CD14-positive monocyte (primary cell): ENCODE measurements around the gene ANKRD13D. TPM values are rescaled to one million over a fixed set of nuclear protein-coding genes. Genes with fewer than 3 reads are reported as not detected.

ENCODE experiments used
- DNase-seq, 3 donors: peaks; one replicate each; pipeline ENCODE4 v3.0.0-alpha.2; 2011 to 2022
- H2AFZ ChIP-seq: 2 replicates; pipeline ENCODE4 v1.6.0; 2012; ENCODE audit warnings: mild to moderate bottlenecking, low read depth, low read length, inconsistent platforms; ENCODE audit not compliant: insufficient read depth, poor library complexity, severe bottlenecking
- H3K27ac ChIP-seq, 2 donors: 1 replicate in 1 of 2; 2 replicates in 1 of 2; pipeline ENCODE4 v1.5.1; 2012 to 2013; ENCODE audit warnings: low read length in 2 of 2, control low read depth in 1 of 2, inconsistent platforms in 1 of 2, low read depth in 1 of 2, mild to moderate bottlenecking in 1 of 2
- H3K27me3 ChIP-seq, 2 donors: one replicate each; pipeline versions ENCODE4 v1.6.0 to v1.6.1; 2011 to 2013; ENCODE audit warnings: low read length in 2 of 2; ENCODE audit not compliant: control insufficient read depth in 2 of 2, insufficient read depth in 2 of 2
- H3K36me3 ChIP-seq, 2 donors: replicated peaks in 1 of 2; 1 replicate in 1 of 2; 2 replicates in 1 of 2; pipeline versions ENCODE4 v1.5.1 to v1.6.1; 2012 to 2013; ENCODE audit warnings: low read length in 2 of 2, control low read depth in 1 of 2, inconsistent platforms in 1 of 2, mild to moderate bottlenecking in 1 of 2; ENCODE audit not compliant: insufficient read depth in 2 of 2, control insufficient read depth in 1 of 2
- H3K4me1 ChIP-seq, 2 donors: 1 replicate in 1 of 2; 2 replicates in 1 of 2; pipeline versions ENCODE4 v1.5.1 to v1.6.1; 2012 to 2013; ENCODE audit warnings: low read length in 2 of 2, control low read depth in 1 of 2, inconsistent platforms in 1 of 2, mild to moderate bottlenecking in 1 of 2, moderate library complexity in 1 of 2; ENCODE audit not compliant: insufficient read depth in 2 of 2, control insufficient read depth in 1 of 2
- H3K4me2 ChIP-seq: replicated peaks from 2 replicates; pipeline ENCODE3; 2012; ENCODE audit warnings: low read length, moderate library complexity, mild to moderate bottlenecking; ENCODE audit not compliant: poor library complexity, severe bottlenecking; ENCODE audit errors: extremely low read depth
- H3K4me3 ChIP-seq, 3 experiments: fragments of 200-600 bp in 1 of 3; sonication (generic) in 1 of 3; replicated peaks in 1 of 3; 1 replicate in 2 of 3; 2 replicates in 1 of 3; pipeline ENCODE4 v1.5.1; 2011 to 2013; ENCODE audit warnings: low read length in 3 of 3, mild to moderate bottlenecking in 3 of 3, control low read depth in 2 of 3, low read depth in 2 of 3, inconsistent platforms in 1 of 3, moderate library complexity in 1 of 3
- H3K79me2 ChIP-seq: 2 replicates; pipeline ENCODE4 v1.6.0; 2012; ENCODE audit warnings: mild to moderate bottlenecking, control low read depth, inconsistent platforms, low read length, moderate library complexity; ENCODE audit not compliant: insufficient read depth
- H3K9ac ChIP-seq: 2 replicates; pipeline ENCODE4 v1.6.0; 2017; ENCODE audit warnings: low read length, mild to moderate bottlenecking; ENCODE audit not compliant: insufficient read depth, poor library complexity, severe bottlenecking
- H3K9me3 ChIP-seq, 2 donors: replicated peaks in 1 of 2; 1 replicate in 1 of 2; 2 replicates in 1 of 2; pipeline versions ENCODE4 v1.5.1 to v1.6.1; 2012 to 2013; ENCODE audit warnings: low read length in 2 of 2, control low read depth in 1 of 2; ENCODE audit not compliant: control insufficient read depth in 1 of 2, insufficient read depth in 1 of 2
- H4K20me1 ChIP-seq: 2 replicates; pipeline ENCODE4 v1.6.0; 2012; ENCODE audit warnings: mild to moderate bottlenecking, low read length, control low read depth, moderate library complexity; ENCODE audit not compliant: insufficient read depth
- H3K27ac Mint-ChIP-seq, 7 donors: one replicate each; pipeline ENCODE4 v1.8.0; 2020; ENCODE audit warnings: mild to moderate bottlenecking in 7 of 7, mixed read lengths in 7 of 7, moderate library complexity in 6 of 7, inconsistent platforms in 2 of 7
- H3K27me3 Mint-ChIP-seq, 3 donors: one replicate each; pipeline ENCODE4 v1.8.0; 2021 to 2022; ENCODE audit warnings: low read depth in 3 of 3, mild to moderate bottlenecking in 3 of 3, mixed read lengths in 3 of 3, moderate library complexity in 3 of 3, inconsistent platforms in 1 of 3
- H3K36me3 Mint-ChIP-seq, 2 donors: one replicate each; pipeline ENCODE4 v1.8.0; 2020; ENCODE audit warnings: mixed read lengths in 2 of 2, inconsistent platforms in 1 of 2, mild to moderate bottlenecking in 1 of 2
- H3K4me1 Mint-ChIP-seq: one replicate; pipeline ENCODE4 v1.8.0; 2020; ENCODE audit warnings: mild to moderate bottlenecking, mixed read lengths
- H3K4me3 Mint-ChIP-seq, 2 donors: one replicate each; pipeline ENCODE4 v1.8.0; 2020; ENCODE audit warnings: mild to moderate bottlenecking in 2 of 2, mixed read lengths in 2 of 2, moderate library complexity in 1 of 2
- H3K9me3 Mint-ChIP-seq, 7 donors: one replicate each; pipeline ENCODE4 v1.8.0; 2020 to 2022; ENCODE audit warnings: mixed read lengths in 7 of 7, mild to moderate bottlenecking in 6 of 7, moderate library complexity in 6 of 7, inconsistent platforms in 2 of 7
- WGBS: methylation state at CpG from one replicate; pipeline ENCODE4 v1.1.5; 2013; ENCODE audit warnings: missing lambda C conversion rate; ENCODE audit not compliant: insufficient coverage; 5-methylcytosine and 5-hydroxymethylcytosine counted together
- intact Hi-C, 2 donors: fragments of 100-400 bp; cut with micrococcal nuclease; formaldehyde crosslinking; loops; one replicate each; pipeline versions ENCODE4 v1.15.0 to v1.15.1; 2023
- polyA minus RNA-seq: library from RNA; depleted of rRNA, polyadenylated mRNA; stranded (reverse); fragments of >200 nt; gene quantifications from 2 replicates; pipeline ENCODE4 v1.2.3, GENCODE V29; 2012
- polyA plus RNA-seq, 3 donors: library from polyadenylated mRNA; depleted of rRNA in 1 of 3; unstranded in 2 of 3; stranded (reverse) in 1 of 3; fragments of 300-500 nt in 2 of 3; fragments of >200 nt in 1 of 3; fragmentation: Illumina TruSeq in 2 of 3; gene quantifications; 1 replicate in 2 of 3; 2 replicates in 1 of 3; pipeline ENCODE4 v1.2.3, GENCODE V29; 2012 to 2021
- total RNA-seq, 12 experiments: library from RNA in 1 of 12; stranded (reverse) in 1 of 12; fragments of 120-200 nt in 1 of 12; gene quantifications; one replicate each; pipeline ENCODE4 v1.2.4 and lab custom pipeline; 2013 to 2026; ENCODE audit warnings: mixed read lengths in 6 of 12, inconsistent platforms in 1 of 12
- TF ChIP-seq, protein P1 (sequence below): fragments of 200-600 bp; IDR thresholded peaks from one replicate; pipeline ENCODE4 v1.8.0; 2022; ENCODE audit warnings: antibody characterized with exemption, mild to moderate bottlenecking

Gene ANKRD13D
- total RNA-seq (2013), result 181 TPM
- 100 to 1,000 TPM in 1 of 3 donors, 10 to 100 TPM in 1, 1 to 10 TPM in 1; 9.1 to 389 (median 10.3) TPM for polyA plus RNA-seq
- polyA minus RNA-seq, result 110 and 115 TPM in 2 replicates
- 13.4 to 88.5 (median 65.2) reads per million in 11 experiments for total RNA-seq (lab: John Stamatoyannopoulos, UW)

DNA sequence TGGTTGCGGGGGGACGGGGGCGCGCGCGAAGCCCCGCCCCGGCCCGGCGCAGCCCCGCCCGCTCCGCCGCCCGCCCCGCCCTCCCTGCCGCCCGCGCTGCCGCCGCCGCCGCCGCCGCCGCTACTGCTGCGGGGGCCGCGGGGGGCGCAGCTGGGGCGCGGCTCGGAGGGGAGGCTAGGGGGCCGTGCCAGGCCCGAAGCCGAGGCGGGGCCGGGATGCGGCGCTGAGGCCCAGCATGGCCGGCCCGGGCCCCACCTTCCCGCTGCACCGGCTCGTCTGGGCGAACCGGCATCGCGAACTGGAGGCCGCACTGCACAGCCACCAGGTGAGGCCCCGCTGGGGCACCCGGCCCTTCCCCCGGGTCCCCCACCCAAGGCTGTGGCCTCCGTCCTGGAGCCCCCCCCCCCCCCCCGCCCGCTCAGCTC, at the start of gene ANKRD13D:
Gene ANKRD13D (plus strand): TSS at position 78 of the 425 bp plus-strand sequence. CDS start 158 bp downstream, at position 236.
- intact Hi-C loops, result no loop called here
- peaks cover 62 to 68% of the 10 kb centered on the region in 2 donors for H3K36me3 ChIP-seq

DNA sequence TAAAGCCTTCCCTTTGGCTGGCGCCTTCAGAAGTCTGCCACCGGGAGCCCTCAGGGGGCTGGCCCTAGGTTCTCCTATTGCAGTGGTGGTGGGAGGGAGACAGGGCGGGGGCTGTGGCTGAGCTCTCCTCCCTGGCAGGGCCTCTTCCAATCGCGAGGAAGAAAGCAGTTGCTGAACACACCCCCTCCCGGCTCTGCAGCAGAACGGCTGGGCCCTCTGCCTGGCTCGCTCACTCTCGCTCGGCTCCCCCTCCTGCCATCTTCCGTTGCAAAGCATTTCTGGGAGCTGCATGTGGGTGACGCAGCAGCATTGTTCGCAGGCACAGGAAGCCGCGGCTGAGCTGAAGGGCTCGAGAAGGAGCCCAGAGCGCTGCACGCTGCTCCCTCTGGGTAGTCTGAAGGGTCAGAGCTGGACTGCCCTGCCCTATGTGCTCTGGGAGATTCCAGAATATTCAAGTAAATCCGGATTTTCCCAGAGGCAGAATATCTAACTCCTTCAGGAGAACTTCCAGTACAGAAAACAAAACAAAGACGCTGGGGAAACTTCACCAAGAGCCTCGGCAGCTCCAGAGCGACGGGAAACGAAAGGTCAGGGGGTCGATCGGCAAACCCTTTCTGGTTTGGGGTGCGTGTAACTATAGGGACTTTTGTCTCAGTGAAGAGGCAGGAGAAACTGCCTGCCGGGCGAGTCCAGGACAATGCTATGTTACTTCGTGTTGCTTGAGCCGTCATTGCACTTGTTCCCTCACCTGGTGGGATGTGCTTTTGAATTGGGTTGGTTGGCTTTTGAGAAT, 49.1 kb upstream of the ANKRD13D start:
- peaks cover 42 to 61% of the 10 kb centered on the region in 2 donors for H3K36me3 Mint-ChIP-seq
- Histone ChIP-seq H2AFZ (peak overlapping the region; percentile 0), H3K79me2 (peaks cover 93% of the 10 kb centered on the region), H3K4me2 (peak overlapping the region; percentile 86), H3K4me3 (peak overlapping the region; percentile 66 to 91 (median 75)), H3K9me3 (no peaks in the 10 kb centered on the region), H3K36me3 (peaks cover 30 to 51% of the 10 kb centered on the region in 2 donors), H3K27me3 (no peaks in the 10 kb centered on the region), H3K9ac (peak overlapping the region; percentile 85), H4K20me1 (peaks cover 98% of the 10 kb centered on the region), H3K27ac (peak overlapping the region; percentile 80 to 95), H3K4me1 (peaks cover 30 to 35% of the 10 kb centered on the region in 2 donors)
- peaks cover 0 to 2% (median 1%) of the 10 kb centered on the region in 3 donors for H3K27me3 Mint-ChIP-seq
- peak overlapping the region; percentile 96 to 98 for H3K4me3 Mint-ChIP-seq
- peak; percentile 95 to 96 (median 95) for DNase-seq
- intact Hi-C loops, result no loop called here
- peak overlapping the region; percentile 96 to 99 (median 98) for H3K27ac Mint-ChIP-seq
- 0% methylated on average over 20 of the region's 31 CpGs for WGBS
- TF ChIP-seq, protein P1, sequence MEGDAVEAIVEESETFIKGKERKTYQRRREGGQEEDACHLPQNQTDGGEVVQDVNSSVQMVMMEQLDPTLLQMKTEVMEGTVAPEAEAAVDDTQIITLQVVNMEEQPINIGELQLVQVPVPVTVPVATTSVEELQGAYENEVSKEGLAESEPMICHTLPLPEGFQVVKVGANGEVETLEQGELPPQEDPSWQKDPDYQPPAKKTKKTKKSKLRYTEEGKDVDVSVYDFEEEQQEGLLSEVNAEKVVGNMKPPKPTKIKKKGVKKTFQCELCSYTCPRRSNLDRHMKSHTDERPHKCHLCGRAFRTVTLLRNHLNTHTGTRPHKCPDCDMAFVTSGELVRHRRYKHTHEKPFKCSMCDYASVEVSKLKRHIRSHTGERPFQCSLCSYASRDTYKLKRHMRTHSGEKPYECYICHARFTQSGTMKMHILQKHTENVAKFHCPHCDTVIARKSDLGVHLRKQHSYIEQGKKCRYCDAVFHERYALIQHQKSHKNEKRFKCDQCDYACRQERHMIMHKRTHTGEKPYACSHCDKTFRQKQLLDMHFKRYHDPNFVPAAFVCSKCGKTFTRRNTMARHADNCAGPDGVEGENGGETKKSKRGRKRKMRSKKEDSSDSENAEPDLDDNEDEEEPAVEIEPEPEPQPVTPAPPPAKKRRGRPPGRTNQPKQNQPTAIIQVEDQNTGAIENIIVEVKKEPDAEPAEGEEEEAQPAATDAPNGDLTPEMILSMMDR, result no peak
- H3K4me1 Mint-ChIP-seq, result peaks cover 47% of the 10 kb centered on the region
- no peaks in the 10 kb centered on the region for H3K9me3 Mint-ChIP-seq

More for the DNA sequence above, at the start of gene ANKRD13D:
- peak within 1 kb of the TSS; percentile 57 for H2AFZ ChIP-seq
- DNase-seq, result no peak
- peak within 1 kb of the TSS; percentile 73 to 84 (median 83) for H3K4me3 ChIP-seq
- peak within 1 kb of the TSS; percentile 93 for H3K9ac ChIP-seq
- Mint-ChIP-seq H3K27ac (peak within 1 kb of the TSS; percentile 98 to 100 (median 99)), H3K4me1 (peaks cover 79% of the 10 kb centered on the region), H3K4me3 (peak within 1 kb of the TSS; percentile 91 to 94), H3K9me3 (no peaks in the 10 kb centered on the region), H3K36me3 (peaks cover 60 to 81% of the 10 kb centered on the region in 2 donors), H3K27me3 (peaks cover 0 to 5% (median 1%) of the 10 kb centered on the region in 3 donors)
- peaks cover 87% of the 10 kb centered on the region for H3K79me2 ChIP-seq
- peak within 1 kb of the TSS; percentile 92 to 99 for H3K27ac ChIP-seq
- under 1% methylated on average over 51 of the region's 56 CpGs for WGBS
- TF ChIP-seq, protein P1, result peak; percentile 1
- H4K20me1 ChIP-seq, result peaks cover 54% of the 10 kb centered on the region
- H3K27me3 ChIP-seq, result no peaks in the 10 kb centered on the region
- peak within 1 kb of the TSS; percentile 80 for H3K4me2 ChIP-seq
- no peaks in the 10 kb centered on the region for H3K9me3 ChIP-seq
- H3K4me1 ChIP-seq, result peaks cover 83 to 94% of the 10 kb centered on the region in 2 donors
